Thyroid gland (tissue), 4 donors: Measurements from ENCODE around the gene GPS1.

Source experiments
- CTCF ChIP-seq, 6 experiments: fragments of 200-600 bp in 3 of 6; fragments of 450-650 bp in 3 of 6; sonication (generic) in 3 of 6; IDR thresholded peaks; one replicate each; pipeline ENCODE4 v1.5.1; 2016 to 2019; ENCODE audit warnings: antibody characterized with exemption in 6 of 6, mild to moderate bottlenecking in 2 of 6, inconsistent platforms in 1 of 6, moderate library complexity in 1 of 6
- POLR2A ChIP-seq, 2 donors: fragments of 450-650 bp; IDR thresholded peaks; one replicate each; pipeline ENCODE4 v1.6.1; 2017; ENCODE audit warnings: antibody characterized with exemption in 2 of 2, mild to moderate bottlenecking in 2 of 2, moderate library complexity in 1 of 2

- TF ChIP-seq CTCF (IDR thresholded peaks at IDR 0.05) (no peak), POLR2A (IDR thresholded peaks at IDR 0.05) (no peak)
Measured at GRCh38 chr17:82096709-82097183, 45.0 kb downstream of the GPS1 start.
